ENCODE measurements around the gene TERB1. TPM values are rescaled to one million over a fixed set of nuclear protein-coding genes. Genes with fewer than 3 reads are reported as not detected.

TERB1 gene
- total and polyA plus RNA-seq, 2 of the 13 experiments (the other 11 are each of a cell fraction or from before 2014, with no cell fraction given) = not detected

- TF ChIP-seq ZBTB49 (CRISPR knock-in tag; IDR thresholded peaks at IDR 0.05; ENCODE audit: borderline replicate concordance) (no peak), RFX1 (IDR thresholded peaks at IDR 0.05) (no peak), ZNF430 (CRISPR knock-in tag; IDR thresholded peaks at IDR 0.05) (peak; percentile 95), ZNF879 (CRISPR knock-in tag; IDR thresholded peaks at IDR 0.05) (peak; percentile 79; the same call in 1 of the 2 replicates), ZNF207 (IDR thresholded peaks at IDR 0.05; ENCODE audit: borderline replicate concordance) (no peak), HNF4G (IDR thresholded peaks at IDR 0.05; ENCODE audit: borderline replicate concordance, low read depth, low read length) (no peak), HNF4G (CRISPR knock-in tag; IDR thresholded peaks at IDR 0.05; ENCODE audit: borderline replicate concordance, low read depth) (peak; percentile 20; the same call in 1 of the 2 replicates), WIZ (CRISPR knock-in tag; IDR thresholded peaks at IDR 0.05) (no peak; the same call in 1 of the 2 replicates), TBX2 (CRISPR knock-in tag; IDR thresholded peaks at IDR 0.05; ENCODE audit: borderline replicate concordance) (peak; percentile 86), ZNF432 (CRISPR knock-in tag; IDR thresholded peaks at IDR 0.05; ENCODE audit: borderline replicate concordance) (no peak), ZNF563 (CRISPR knock-in tag; IDR thresholded peaks at IDR 0.05) (peak; percentile 97), MAFK (conservative IDR thresholded peaks at IDR 0.05 in 1 of 2, IDR thresholded peaks at IDR 0.05 in 1 of 2; ENCODE audit: low read length in 2 of 2) (no peak), ZNF703 (CRISPR knock-in tag; IDR thresholded peaks at IDR 0.05; ENCODE audit: borderline replicate concordance) (no peak; the same call in 1 of the 2 replicates), ZNF784 (CRISPR knock-in tag; IDR thresholded peaks at IDR 0.05; ENCODE audit: borderline replicate concordance) (peak; percentile 55; the same call in 1 of the 2 replicates), HNRNPK (IDR thresholded peaks at IDR 0.05; ENCODE audit: low read depth, low read length, poor library complexity, severe bottlenecking) (no peak), ZNF766 (CRISPR knock-in tag; IDR thresholded peaks at IDR 0.05; ENCODE audit: borderline replicate concordance) (peak; percentile 99), AHDC1 (CRISPR knock-in tag; IDR thresholded peaks at IDR 0.05; ENCODE audit: borderline replicate concordance) (peak; percentile 57; the same call in 1 of the 2 replicates), PHF20 (CRISPR knock-in tag; IDR thresholded peaks at IDR 0.05) (peak; percentile 70), GTF2F1 (IDR thresholded peaks at IDR 0.05; ENCODE audit: low read length) (no peak)
Measured at GRCh38 chr16:66830422-66831404, 29.3 kb upstream of the TERB1 start, which contains the start of gene NAE1 (continued).
